ENCODE measurements around the gene POMGNT2. TPM values are rescaled to one million over a fixed set of nuclear protein-coding genes. Genes with fewer than 3 reads are reported as not detected.

Gene POMGNT2
- total RNA-seq, 1 experiment from 2014 or later = 10.1 TPM

GRCh38 chr3:43035801-43036365, 70.0 kb downstream of the POMGNT2 start:
- Histone ChIP-seq H3K27ac (ENCODE audit: low read length) (no peak overlapping the region), H3K36me3 (ENCODE audit: control insufficient read depth, insufficient read depth, low read length) (no peaks in the 10 kb centered on the region), H3K4me3 (ENCODE audit: low read depth in 2 of 2, low read length in 2 of 2) (no peak overlapping the region), H3K9me3 (ENCODE audit: control insufficient read depth, insufficient read depth, low read depth, low read length) (no peaks in the 10 kb centered on the region), H3K27me3 (ENCODE audit: control insufficient read depth, insufficient read depth, low read length) (no peaks in the 10 kb centered on the region; the same call in 1 of the 2 replicates), H3K4me1 (ENCODE audit: control insufficient read depth, insufficient read depth, low read length) (no peaks in the 10 kb centered on the region)
- ATAC-seq (no peak), DNase-seq (ENCODE audit: low read depth, low spot score) (no peak)
- intact Hi-C loops (cut with micrococcal nuclease; ENCODE audit: unreplicated experiment) = no loop called here
- ChIA-PET CTCF (no interaction called here), POLR2A (no interaction called here)
- no peak for TF ChIP-seq TCF7L2 (IDR thresholded peaks at IDR 0.05; ENCODE audit: low read depth, low read length)
- TF ChIP-seq, protein P1, sequence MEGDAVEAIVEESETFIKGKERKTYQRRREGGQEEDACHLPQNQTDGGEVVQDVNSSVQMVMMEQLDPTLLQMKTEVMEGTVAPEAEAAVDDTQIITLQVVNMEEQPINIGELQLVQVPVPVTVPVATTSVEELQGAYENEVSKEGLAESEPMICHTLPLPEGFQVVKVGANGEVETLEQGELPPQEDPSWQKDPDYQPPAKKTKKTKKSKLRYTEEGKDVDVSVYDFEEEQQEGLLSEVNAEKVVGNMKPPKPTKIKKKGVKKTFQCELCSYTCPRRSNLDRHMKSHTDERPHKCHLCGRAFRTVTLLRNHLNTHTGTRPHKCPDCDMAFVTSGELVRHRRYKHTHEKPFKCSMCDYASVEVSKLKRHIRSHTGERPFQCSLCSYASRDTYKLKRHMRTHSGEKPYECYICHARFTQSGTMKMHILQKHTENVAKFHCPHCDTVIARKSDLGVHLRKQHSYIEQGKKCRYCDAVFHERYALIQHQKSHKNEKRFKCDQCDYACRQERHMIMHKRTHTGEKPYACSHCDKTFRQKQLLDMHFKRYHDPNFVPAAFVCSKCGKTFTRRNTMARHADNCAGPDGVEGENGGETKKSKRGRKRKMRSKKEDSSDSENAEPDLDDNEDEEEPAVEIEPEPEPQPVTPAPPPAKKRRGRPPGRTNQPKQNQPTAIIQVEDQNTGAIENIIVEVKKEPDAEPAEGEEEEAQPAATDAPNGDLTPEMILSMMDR (IDR thresholded peaks at IDR 0.05) = no peak
- TF ChIP-seq POLR2AphosphoS5 (IDR thresholded peaks at IDR 0.05; ENCODE audit: low read depth, low read length) = no peak
- no peak for TF ChIP-seq SIN3A (IDR thresholded peaks at IDR 0.05; ENCODE audit: borderline replicate concordance, insufficient read depth, low read depth, low read length)
- TF ChIP-seq REST (IDR thresholded peaks at IDR 0.05; ENCODE audit: insufficient read depth in 1 of 2, low read depth in 2 of 2, low read length in 1 of 2) = no peak
- no TSS peak for BruUV-seq (replicated peaks)
- in situ Hi-C loops (cut with HindIII; ENCODE audit: low pct_unique_long_range_greater_than_20kb, low sequenced_read_pairs) = no loop called here

GRCh38 chr3:43034911-43035310, 71.0 kb downstream of the POMGNT2 start:
- no peak overlapping the region for H3K4me3 ChIP-seq (ENCODE audit: low read depth in 2 of 2, low read length in 2 of 2)
- ChIA-PET CTCF (no interaction called here), POLR2A (no interaction called here)
- H3K36me3 ChIP-seq (ENCODE audit: control insufficient read depth, insufficient read depth, low read length) = no peaks in the 10 kb centered on the region
- BruUV-seq (replicated peaks) = no TSS peak
- in situ Hi-C loops (cut with HindIII; ENCODE audit: low pct_unique_long_range_greater_than_20kb, low sequenced_read_pairs) = no loop called here
- no peaks in the 10 kb centered on the region for H3K4me1 ChIP-seq (ENCODE audit: control insufficient read depth, insufficient read depth, low read length)
- no peak overlapping the region for H3K27ac ChIP-seq (ENCODE audit: low read length)
- H3K9me3 ChIP-seq (ENCODE audit: control insufficient read depth, insufficient read depth, low read depth, low read length) = no peaks in the 10 kb centered on the region
- no peak for ATAC-seq
- H3K27me3 ChIP-seq (ENCODE audit: control insufficient read depth, insufficient read depth, low read length) = no peaks in the 10 kb centered on the region; the same call in 1 of the 2 replicates
- intact Hi-C loops (cut with micrococcal nuclease; ENCODE audit: unreplicated experiment) = no loop called here
- no peak for DNase-seq (ENCODE audit: low read depth, low spot score)
- no peak for TF ChIP-seq SIN3A (IDR thresholded peaks at IDR 0.05; ENCODE audit: borderline replicate concordance, insufficient read depth, low read depth, low read length)
- TF ChIP-seq, protein P1 (IDR thresholded peaks at IDR 0.05) = no peak
- TF ChIP-seq POLR2AphosphoS5 (IDR thresholded peaks at IDR 0.05; ENCODE audit: low read depth, low read length) = no peak
- TF ChIP-seq TCF7L2 (IDR thresholded peaks at IDR 0.05; ENCODE audit: low read depth, low read length) = no peak
- TF ChIP-seq REST (IDR thresholded peaks at IDR 0.05; ENCODE audit: insufficient read depth in 1 of 2, low read depth in 2 of 2, low read length in 1 of 2) = no peak

Data from Panc1 (cell line).